MM.1S (cell line): Measurements from ENCODE around the gene GK2.

Source experiments
- CTCF ChIP-seq: fragments of 300-600 bp; sonication (generic); IDR thresholded peaks from 2 replicates; pipeline ENCODE4 v1.5.1; 2016; ENCODE audit warnings: antibody characterized with exemption, low read length, mixed read lengths
- EZH2 ChIP-seq: fragments of 300-600 bp; sonication (generic); optimal IDR thresholded peaks from 2 replicates; pipeline ENCODE3; 2017; ENCODE audit warnings: low read depth, mild to moderate bottlenecking, antibody characterized with exemption, low read length, mixed read lengths

- TF ChIP-seq CTCF: no peak
- TF ChIP-seq EZH2: no peak
Observed at GRCh38 chr4:79455216-79455615, 47.2 kb upstream of the GK2 start.
